WTC11 (cell line): ENCODE results near the gene SMAD2. TPM values are rescaled to one million over a fixed set of nuclear protein-coding genes. Genes with fewer than 3 reads are reported as not detected.
A peak's percentile ranks its signal among the peaks of the same experiment; 100 is the strongest.

Experiments
- E2F5 ChIP-seq: sonication (generic); formaldehyde crosslinking; IDR thresholded peaks from 2 replicates; pipeline ENCODE4 v1.8.1; 2022; ENCODE audit warnings: mild to moderate bottlenecking, moderate library complexity, missing genetic modification reagents
- ELF4 ChIP-seq: sonication (generic); formaldehyde crosslinking; IDR thresholded peaks from 2 replicates; pipeline ENCODE4 v1.8.1; 2022; ENCODE audit warnings: low read depth, mild to moderate bottlenecking, moderate library complexity, missing genetic modification reagents
- ESRRA ChIP-seq: sonication (generic); formaldehyde crosslinking; IDR thresholded peaks from 2 replicates; pipeline ENCODE4 v1.8.1; 2022; ENCODE audit warnings: mild to moderate bottlenecking, missing genetic modification reagents, borderline replicate concordance
- ETV6 ChIP-seq: sonication (generic); formaldehyde crosslinking; IDR thresholded peaks from 2 replicates; pipeline ENCODE4 v1.8.1; 2022; ENCODE audit warnings: mild to moderate bottlenecking, missing genetic modification reagents
- FOXP4 ChIP-seq: sonication (generic); formaldehyde crosslinking; IDR thresholded peaks from 2 replicates; pipeline ENCODE4 v1.8.0; 2022; ENCODE audit warnings: mild to moderate bottlenecking, missing genetic modification reagents
- GTF2I ChIP-seq: fragments of 250-450 bp; sonication (Bioruptor Pico); conservative IDR thresholded peaks from 2 replicates; pipeline ENCODE4 v1.4.0; 2021; ENCODE audit warnings: mild to moderate bottlenecking
- HMGA2 ChIP-seq: fragments of 250-450 bp; sonication (Bioruptor Pico); IDR thresholded peaks from 2 replicates; pipeline ENCODE4 v1.4.0; 2021; ENCODE audit warnings: mild to moderate bottlenecking, moderate library complexity
- HMGXB4 ChIP-seq: sonication (generic); formaldehyde crosslinking; IDR thresholded peaks from 2 replicates; pipeline ENCODE4 v1.8.1; 2023; ENCODE audit warnings: mild to moderate bottlenecking, moderate library complexity, missing genetic modification reagents
- MXD4 ChIP-seq: fragments of 250-450 bp; sonication (Bioruptor Pico); IDR thresholded peaks from 2 replicates; pipeline ENCODE4 v1.8.0; 2021; ENCODE audit warnings: mild to moderate bottlenecking, moderate library complexity, borderline replicate concordance
- NFATC4 ChIP-seq: fragments of 250-450 bp; sonication (Bioruptor Pico); IDR thresholded peaks from 2 replicates; pipeline ENCODE4 v1.9.0; 2021; ENCODE audit warnings: mild to moderate bottlenecking
- NFYB ChIP-seq: sonication (generic); formaldehyde crosslinking; conservative IDR thresholded peaks from 2 replicates; pipeline ENCODE4 v1.8.0; 2022; ENCODE audit warnings: low read depth, missing genetic modification reagents
- NR1H2 ChIP-seq: sonication (generic); formaldehyde crosslinking; IDR thresholded peaks from 2 replicates; pipeline ENCODE4 v1.9.0; 2021; ENCODE audit warnings: mild to moderate bottlenecking, moderate library complexity, missing genetic modification reagents
- NR3C1 ChIP-seq: sonication (generic); formaldehyde crosslinking; conservative IDR thresholded peaks from 2 replicates; pipeline ENCODE4 v1.8.1; 2023; ENCODE audit warnings: low read depth, mild to moderate bottlenecking, missing genetic modification reagents
- OVOL2 ChIP-seq: fragments of 250-450 bp; sonication (Bioruptor Pico); IDR thresholded peaks from 2 replicates; pipeline ENCODE4 v1.9.0; 2021; ENCODE audit warnings: mild to moderate bottlenecking, borderline replicate concordance
- SP1 ChIP-seq: sonication (generic); formaldehyde crosslinking; conservative IDR thresholded peaks from 2 replicates; pipeline ENCODE4 v1.8.1; 2022; ENCODE audit warnings: missing genetic modification reagents
- TCF7 ChIP-seq: sonication (generic); formaldehyde crosslinking; IDR thresholded peaks from 2 replicates; pipeline ENCODE4 v1.8.0; 2022; ENCODE audit warnings: mild to moderate bottlenecking, low read depth, missing genetic modification reagents, moderate library complexity
- TEAD4 ChIP-seq: sonication (generic); formaldehyde crosslinking; IDR thresholded peaks from 2 replicates; pipeline ENCODE4 v1.8.0; 2022; ENCODE audit warnings: mild to moderate bottlenecking, missing genetic modification reagents
- TP53 ChIP-seq: sonication (generic); formaldehyde crosslinking; IDR thresholded peaks from 2 replicates; pipeline ENCODE4 v1.8.1; 2023; ENCODE audit warnings: mild to moderate bottlenecking, missing genetic modification reagents
- ZNF219 ChIP-seq: sonication (generic); formaldehyde crosslinking; IDR thresholded peaks from 2 replicates; pipeline ENCODE4 v1.8.0; 2023; ENCODE audit warnings: missing genetic modification reagents, mild to moderate bottlenecking, borderline replicate concordance
- ZNF423 ChIP-seq: fragments of 250-450 bp; sonication (Bioruptor Pico); IDR thresholded peaks from 2 replicates; pipeline ENCODE4 v2.1.2; 2022; ENCODE audit warnings: mild to moderate bottlenecking, moderate library complexity
- ZNF512 ChIP-seq: sonication (generic); formaldehyde crosslinking; IDR thresholded peaks from 2 replicates; pipeline ENCODE4 v1.8.1; 2022; ENCODE audit warnings: missing genetic modification reagents, borderline replicate concordance
- total RNA-seq: library from RNA; stranded (reverse); gene quantifications from 3 replicates; pipeline ENCODE4 v1.2.3, GENCODE V29; 2021
- TF ChIP-seq, protein P1 (sequence below): fragments of 200-600 bp; IDR thresholded peaks from 2 replicates; pipeline ENCODE4 v1.8.0; 2022; ENCODE audit warnings: antibody characterized with exemption
- TF ChIP-seq, protein P2 (sequence below): sonication (generic); formaldehyde crosslinking; IDR thresholded peaks from 2 replicates; pipeline ENCODE4 v1.8.0; 2023; ENCODE audit warnings: missing genetic modification reagents
- TF ChIP-seq, protein P3 (sequence below): fragments of 250-450 bp; sonication (Bioruptor Pico); IDR thresholded peaks from 2 replicates; pipeline ENCODE4 v1.9.0; 2021; ENCODE audit warnings: mild to moderate bottlenecking
- TF ChIP-seq, protein P4 (sequence below): sonication (generic); formaldehyde crosslinking; IDR thresholded peaks from 2 replicates; pipeline ENCODE4 v1.8.1; 2022; ENCODE audit warnings: low read depth, mild to moderate bottlenecking, moderate library complexity, missing genetic modification reagents, borderline replicate concordance
- TF ChIP-seq, protein P5 (sequence below): sonication (generic); formaldehyde crosslinking; IDR thresholded peaks from 2 replicates; pipeline ENCODE4 v1.8.0; 2022; ENCODE audit warnings: mild to moderate bottlenecking, missing genetic modification reagents

SMAD2 gene
- total RNA-seq, 1 experiment from 2014 or later: 104 TPM

DNA sequence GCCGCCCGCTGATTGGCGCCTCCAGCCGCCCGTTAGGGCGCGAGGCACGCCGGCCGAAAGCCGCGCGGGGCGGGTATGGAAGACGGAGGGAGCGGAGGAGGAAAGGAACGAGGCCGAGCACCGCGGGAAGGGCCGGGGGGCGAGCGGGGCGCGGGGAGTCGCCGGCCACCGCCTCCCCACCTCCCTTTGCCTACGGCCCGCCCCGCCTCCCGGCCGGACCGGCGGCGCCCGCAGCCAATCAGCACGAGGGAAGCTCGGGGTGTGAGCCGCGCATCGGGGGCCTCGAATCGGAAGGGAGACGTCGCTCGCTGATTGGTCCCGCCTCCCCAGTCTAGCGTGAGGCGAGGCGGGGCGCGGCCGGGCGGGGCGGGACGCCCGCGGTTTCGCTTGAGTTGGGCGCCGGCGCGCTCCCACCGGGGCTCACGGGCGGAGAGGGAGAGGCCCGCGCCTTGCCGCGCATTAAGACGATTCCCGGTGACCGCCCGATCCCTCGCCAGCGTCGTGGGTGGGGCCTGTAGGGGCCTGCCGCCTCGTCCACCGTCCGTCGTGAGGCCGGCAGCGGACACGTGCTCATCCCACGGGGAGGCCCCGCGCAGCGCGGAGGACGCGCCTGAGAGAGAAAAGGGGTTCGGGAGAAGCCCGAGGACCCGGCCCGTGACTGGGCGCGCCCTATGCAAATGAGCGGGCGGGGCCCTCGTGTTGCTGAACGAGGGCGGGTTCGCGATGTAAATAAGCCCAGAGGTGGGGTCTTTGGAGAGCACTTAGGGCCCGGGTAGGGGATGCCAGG is 665 bp upstream of the SMAD2 start (continued):
- TF ChIP-seq HMGXB4 (peak; percentile 85), ZNF219 (CRISPR knock-in tag) (no peak), ZNF512 (CRISPR knock-in tag) (no peak), ESRRA (CRISPR knock-in tag) (peak; percentile 71; the same call in 1 of the 2 replicates), E2F5 (CRISPR knock-in tag) (peak; percentile 56; the same call in 1 of the 2 replicates), ELF4 (CRISPR knock-in tag) (no peak), FOXP4 (no peak), TP53 (CRISPR knock-in tag) (no peak), NR1H2 (CRISPR knock-in tag) (0 out of 2 replicates have a peak, but pooled peaks have one; percentile 35), HMGA2 (CRISPR knock-in tag) (no peak), NFATC4 (no peak), MXD4 (CRISPR knock-in tag) (no peak), TCF7 (CRISPR knock-in tag) (no peak), NR3C1 (CRISPR knock-in tag) (no peak), NFYB (peak; percentile 76), SP1 (CRISPR knock-in tag) (peak; percentile 21; the same call in 1 of the 2 replicates), TEAD4 (CRISPR knock-in tag) (no peak), ETV6 (CRISPR knock-in tag) (peak; percentile 86; the same call in 1 of the 2 replicates), OVOL2 (no peak), ZNF423 (CRISPR knock-in tag) (no peak), GTF2I (CRISPR knock-in tag) (no peak)
- TF ChIP-seq, protein P1, sequence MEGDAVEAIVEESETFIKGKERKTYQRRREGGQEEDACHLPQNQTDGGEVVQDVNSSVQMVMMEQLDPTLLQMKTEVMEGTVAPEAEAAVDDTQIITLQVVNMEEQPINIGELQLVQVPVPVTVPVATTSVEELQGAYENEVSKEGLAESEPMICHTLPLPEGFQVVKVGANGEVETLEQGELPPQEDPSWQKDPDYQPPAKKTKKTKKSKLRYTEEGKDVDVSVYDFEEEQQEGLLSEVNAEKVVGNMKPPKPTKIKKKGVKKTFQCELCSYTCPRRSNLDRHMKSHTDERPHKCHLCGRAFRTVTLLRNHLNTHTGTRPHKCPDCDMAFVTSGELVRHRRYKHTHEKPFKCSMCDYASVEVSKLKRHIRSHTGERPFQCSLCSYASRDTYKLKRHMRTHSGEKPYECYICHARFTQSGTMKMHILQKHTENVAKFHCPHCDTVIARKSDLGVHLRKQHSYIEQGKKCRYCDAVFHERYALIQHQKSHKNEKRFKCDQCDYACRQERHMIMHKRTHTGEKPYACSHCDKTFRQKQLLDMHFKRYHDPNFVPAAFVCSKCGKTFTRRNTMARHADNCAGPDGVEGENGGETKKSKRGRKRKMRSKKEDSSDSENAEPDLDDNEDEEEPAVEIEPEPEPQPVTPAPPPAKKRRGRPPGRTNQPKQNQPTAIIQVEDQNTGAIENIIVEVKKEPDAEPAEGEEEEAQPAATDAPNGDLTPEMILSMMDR: no peak
- TF ChIP-seq, protein P2, sequence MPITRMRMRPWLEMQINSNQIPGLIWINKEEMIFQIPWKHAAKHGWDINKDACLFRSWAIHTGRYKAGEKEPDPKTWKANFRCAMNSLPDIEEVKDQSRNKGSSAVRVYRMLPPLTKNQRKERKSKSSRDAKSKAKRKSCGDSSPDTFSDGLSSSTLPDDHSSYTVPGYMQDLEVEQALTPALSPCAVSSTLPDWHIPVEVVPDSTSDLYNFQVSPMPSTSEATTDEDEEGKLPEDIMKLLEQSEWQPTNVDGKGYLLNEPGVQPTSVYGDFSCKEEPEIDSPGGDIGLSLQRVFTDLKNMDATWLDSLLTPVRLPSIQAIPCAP: no peak
- TF ChIP-seq, protein P3, sequence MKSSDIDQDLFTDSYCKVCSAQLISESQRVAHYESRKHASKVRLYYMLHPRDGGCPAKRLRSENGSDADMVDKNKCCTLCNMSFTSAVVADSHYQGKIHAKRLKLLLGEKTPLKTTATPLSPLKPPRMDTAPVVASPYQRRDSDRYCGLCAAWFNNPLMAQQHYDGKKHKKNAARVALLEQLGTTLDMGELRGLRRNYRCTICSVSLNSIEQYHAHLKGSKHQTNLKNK (CRISPR knock-in tag): no peak
- TF ChIP-seq, protein P4, sequence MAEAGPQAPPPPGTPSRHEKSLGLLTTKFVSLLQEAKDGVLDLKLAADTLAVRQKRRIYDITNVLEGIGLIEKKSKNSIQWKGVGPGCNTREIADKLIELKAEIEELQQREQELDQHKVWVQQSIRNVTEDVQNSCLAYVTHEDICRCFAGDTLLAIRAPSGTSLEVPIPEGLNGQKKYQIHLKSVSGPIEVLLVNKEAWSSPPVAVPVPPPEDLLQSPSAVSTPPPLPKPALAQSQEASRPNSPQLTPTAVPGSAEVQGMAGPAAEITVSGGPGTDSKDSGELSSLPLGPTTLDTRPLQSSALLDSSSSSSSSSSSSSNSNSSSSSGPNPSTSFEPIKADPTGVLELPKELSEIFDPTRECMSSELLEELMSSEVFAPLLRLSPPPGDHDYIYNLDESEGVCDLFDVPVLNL (CRISPR knock-in tag): no peak
- TF ChIP-seq, protein P5, sequence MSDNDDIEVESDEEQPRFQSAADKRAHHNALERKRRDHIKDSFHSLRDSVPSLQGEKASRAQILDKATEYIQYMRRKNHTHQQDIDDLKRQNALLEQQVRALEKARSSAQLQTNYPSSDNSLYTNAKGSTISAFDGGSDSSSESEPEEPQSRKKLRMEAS (CRISPR knock-in tag): peak; percentile 92
